ENCODE results near the gene ZNF280D.
A peak's percentile ranks its signal among the peaks of the same experiment; 100 is the strongest.

The ZNF280D gene

GRCh38 chr15:56776839-56777238 is 43.5 kb upstream of the ZNF280D start:
- Histone ChIP-seq H3K4me3 (ENCODE audit: low read depth, low read length) (no peak overlapping the region), H3K27ac (no peak overlapping the region), H3K36me3 (replicated peaks) (no peaks in the 10 kb centered on the region), H3K27me3 (replicated peaks) (no peaks in the 10 kb centered on the region)
- TF ChIP-seq CTCF (IDR thresholded peaks at IDR 0.05; ENCODE audit: low read depth, low read length, missing control alignments) = no peak
- in situ Hi-C loops (cut with HindIII; ENCODE audit: low pct_ligation_motif_present, low sequenced_read_pairs) = no loop called here
- no peak for DNase-seq

- TF ChIP-seq CTCF (IDR thresholded peaks at IDR 0.05; ENCODE audit: low read depth, low read length, missing control alignments) = no peak
- no peak overlapping the region for H3K4me3 ChIP-seq (ENCODE audit: low read depth, low read length)
- no peak for DNase-seq
- no peaks in the 10 kb centered on the region for H3K36me3 ChIP-seq (replicated peaks)
- H3K27ac ChIP-seq = no peak overlapping the region
- no peaks in the 10 kb centered on the region for H3K27me3 ChIP-seq (replicated peaks)
- in situ Hi-C loops (cut with HindIII; ENCODE audit: low pct_ligation_motif_present, low sequenced_read_pairs) = no loop called here
Observed at GRCh38 chr15:56775641-56776040, 42.3 kb upstream of the ZNF280D start.

GRCh38 chr15:56774356-56774755 is 41.0 kb upstream of the ZNF280D start:
- H3K4me3 ChIP-seq (ENCODE audit: low read depth, low read length) = no peak overlapping the region
- in situ Hi-C loops (cut with HindIII; ENCODE audit: low pct_ligation_motif_present, low sequenced_read_pairs) = no loop called here
- H3K27me3 ChIP-seq (replicated peaks) = no peaks in the 10 kb centered on the region
- H3K27ac ChIP-seq = no peak overlapping the region
- DNase-seq = no peak
- no peaks in the 10 kb centered on the region for H3K36me3 ChIP-seq (replicated peaks)
- no peak for TF ChIP-seq CTCF (IDR thresholded peaks at IDR 0.05; ENCODE audit: low read depth, low read length, missing control alignments)

GRCh38 chr15:56772868-56773639 is 39.7 kb upstream of the ZNF280D start:
- Histone ChIP-seq H3K36me3 (replicated peaks) (no peaks in the 10 kb centered on the region), H3K27ac (no peak overlapping the region), H3K27me3 (replicated peaks) (no peaks in the 10 kb centered on the region), H3K4me3 (ENCODE audit: low read depth, low read length) (no peak overlapping the region)
- no peak for TF ChIP-seq CTCF (IDR thresholded peaks at IDR 0.05; ENCODE audit: low read depth, low read length, missing control alignments)
- in situ Hi-C loops (cut with HindIII; ENCODE audit: low pct_ligation_motif_present, low sequenced_read_pairs) = no loop called here
- peak; percentile 48 for DNase-seq

- Histone ChIP-seq H3K27me3 (replicated peaks) (no peaks in the 10 kb centered on the region), H3K4me3 (ENCODE audit: low read depth, low read length) (no peak overlapping the region), H3K27ac (no peak overlapping the region), H3K36me3 (replicated peaks) (no peaks in the 10 kb centered on the region)
- in situ Hi-C loops (cut with HindIII; ENCODE audit: low pct_ligation_motif_present, low sequenced_read_pairs) = no loop called here
- no peak for DNase-seq
- TF ChIP-seq CTCF (IDR thresholded peaks at IDR 0.05; ENCODE audit: low read depth, low read length, missing control alignments) = no peak
Observed at GRCh38 chr15:56770173-56770572, 36.9 kb upstream of the ZNF280D start.

- Histone ChIP-seq H3K27ac (no peak overlapping the region), H3K27me3 (replicated peaks) (no peaks in the 10 kb centered on the region), H3K36me3 (replicated peaks) (no peaks in the 10 kb centered on the region), H3K4me3 (ENCODE audit: low read depth, low read length) (no peak overlapping the region)
- in situ Hi-C loops (cut with HindIII; ENCODE audit: low pct_ligation_motif_present, low sequenced_read_pairs) = no loop called here
- no peak for DNase-seq
- no peak for TF ChIP-seq CTCF (IDR thresholded peaks at IDR 0.05; ENCODE audit: low read depth, low read length, missing control alignments)
Observed at GRCh38 chr15:56767315-56767714, 34.0 kb upstream of the ZNF280D start.
